DOHH2 (cell line): ENCODE data around the gene ETS1.

Experiments used
- H3F3A ChIP-seq: fragments of 200-600 bp; sonication (generic), shearing (Covaris generic); 2 replicates; pipeline ENCODE4 v1.6.0; 2016; ENCODE audit warnings: antibody characterized with exemption, mild to moderate bottlenecking; ENCODE audit not compliant: control insufficient read depth, insufficient read depth
- H3K27ac ChIP-seq: fragments of 200-600 bp; sonication (generic); 2 replicates; pipeline ENCODE4 v1.5.1; 2014; ENCODE audit warnings: low read depth, mild to moderate bottlenecking, low read length, moderate library complexity
- H3K27me3 ChIP-seq: fragments of 200-600 bp; sonication (generic); 2 replicates; pipeline ENCODE4 v1.6.1; 2014; ENCODE audit warnings: mild to moderate bottlenecking, low read length, mixed read lengths; ENCODE audit not compliant: control insufficient read depth
- H3K36me3 ChIP-seq: fragments of 200-600 bp; sonication (generic); 2 replicates; pipeline ENCODE4 v1.6.1; 2014; ENCODE audit warnings: mild to moderate bottlenecking, low read length, moderate library complexity, mixed read lengths; ENCODE audit not compliant: control insufficient read depth
- H3K4me1 ChIP-seq: fragments of 200-600 bp; sonication (generic); 2 replicates; pipeline ENCODE4 v1.6.1; 2014; ENCODE audit warnings: mild to moderate bottlenecking, low read length, mixed read lengths; ENCODE audit not compliant: control insufficient read depth
- H3K4me2 ChIP-seq: fragments of 200-600 bp; sonication (generic); 2 replicates; pipeline ENCODE4 v1.6.0; 2014; ENCODE audit warnings: mild to moderate bottlenecking, low read length, moderate library complexity
- H3K4me3 ChIP-seq: fragments of 200-600 bp; sonication (generic); 2 replicates; pipeline ENCODE4 v1.5.1; 2014; ENCODE audit warnings: mild to moderate bottlenecking, low read length, mixed read lengths
- H3K79me2 ChIP-seq: fragments of 200-600 bp; sonication (generic); 2 replicates; pipeline ENCODE4 v1.6.1; 2014; ENCODE audit warnings: mild to moderate bottlenecking, low read length, mixed read lengths; ENCODE audit not compliant: control insufficient read depth
- H3K9me2 ChIP-seq: fragments of 200-600 bp; sonication (generic); replicated peaks from 2 replicates; pipeline ENCODE4 v1.6.1; 2014; ENCODE audit warnings: mild to moderate bottlenecking, low read length, mixed read lengths; ENCODE audit not compliant: control insufficient read depth
- H3K9me3 ChIP-seq: fragments of 200-600 bp; sonication (generic); 2 replicates; pipeline ENCODE4 v1.6.1; 2014; ENCODE audit warnings: antibody characterized with exemption, low read length, mixed read lengths; ENCODE audit not compliant: control insufficient read depth, insufficient read depth
- H4K20me1 ChIP-seq: fragments of 200-600 bp; sonication (generic); 2 replicates; pipeline ENCODE4 v1.6.0; 2014; ENCODE audit warnings: low read depth, mild to moderate bottlenecking, antibody characterized with exemption, low read length, moderate library complexity; ENCODE audit not compliant: control insufficient read depth, insufficient read depth
- CTCF ChIP-seq: fragments of 200-600 bp; sonication (generic); IDR thresholded peaks from one replicate; pipeline ENCODE4 v1.5.1; 2014; ENCODE audit warnings: antibody characterized with exemption, mild to moderate bottlenecking, low read depth, low read length; ENCODE audit not compliant: poor library complexity, severe bottlenecking
- EZH2phosphoT487 ChIP-seq: fragments of 200-600 bp; sonication (generic); IDR thresholded peaks from 2 replicates; pipeline ENCODE4 v1.6.1; 2017; ENCODE audit warnings: borderline replicate concordance, mild to moderate bottlenecking, antibody characterized with exemption, low read length, moderate library complexity, mixed read lengths

Gene ETS1

GRCh38 chr11:128481135-128481534 is 106.2 kb downstream of the ETS1 start:
- H3F3A ChIP-seq, result peaks cover 77% of the 10 kb centered on the region
- H3K27me3 ChIP-seq, result no peaks in the 10 kb centered on the region
- no peaks in the 10 kb centered on the region for H3K9me2 ChIP-seq
- H3K27ac ChIP-seq, result peak overlapping the region; percentile 93
- peaks cover 98% of the 10 kb centered on the region for H3K36me3 ChIP-seq
- TF ChIP-seq EZH2phosphoT487 (no peak), CTCF (no peak)
- no peaks in the 10 kb centered on the region for H3K9me3 ChIP-seq
- H3K79me2 ChIP-seq, result peaks cover 96% of the 10 kb centered on the region
- H4K20me1 ChIP-seq, result 0 out of 2 replicates have a peak, but pooled peaks cover 11% of the 10 kb centered on the region
- no peak overlapping the region for H3K4me3 ChIP-seq
- peaks cover 100% of the 10 kb centered on the region for H3K4me1 ChIP-seq
- H3K4me2 ChIP-seq, result peak overlapping the region; percentile 91

- H3K9me3 ChIP-seq, result no peaks in the 10 kb centered on the region
- H4K20me1 ChIP-seq, result 0 out of 2 replicates have a peak, but pooled peaks cover 11% of the 10 kb centered on the region
- peaks cover 80% of the 10 kb centered on the region for H3F3A ChIP-seq
- peaks cover 96% of the 10 kb centered on the region for H3K79me2 ChIP-seq
- TF ChIP-seq CTCF (no peak), EZH2phosphoT487 (no peak)
- no peak overlapping the region for H3K4me3 ChIP-seq
- H3K4me2 ChIP-seq, result peak overlapping the region; percentile 91
- peaks cover 98% of the 10 kb centered on the region for H3K36me3 ChIP-seq
- H3K4me1 ChIP-seq, result peaks cover 100% of the 10 kb centered on the region
- no peaks in the 10 kb centered on the region for H3K9me2 ChIP-seq
- peak overlapping the region; percentile 93 for H3K27ac ChIP-seq
- H3K27me3 ChIP-seq, result no peaks in the 10 kb centered on the region
Observed at GRCh38 chr11:128480665-128481064, 106.7 kb downstream of the ETS1 start.

DNA sequence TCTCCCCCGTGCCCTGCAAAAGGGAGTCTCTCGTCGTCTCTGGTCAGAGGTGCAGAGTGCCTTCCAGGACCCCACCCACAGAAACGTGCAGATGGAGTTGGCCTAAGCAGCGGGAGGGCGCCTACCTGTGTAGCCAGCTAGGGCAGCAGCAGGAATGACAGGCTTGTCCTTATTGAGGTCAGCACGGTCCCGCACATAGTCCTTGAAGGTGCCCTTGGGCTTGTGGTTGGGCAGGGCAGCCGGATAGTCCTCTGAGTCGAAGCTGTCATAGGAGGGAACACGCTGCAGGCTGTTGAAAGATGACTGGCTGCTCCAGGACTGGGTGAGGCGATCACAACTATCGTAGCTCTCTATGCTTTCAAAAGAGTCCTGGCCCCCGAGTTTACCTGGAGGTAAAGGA is 107.3 kb downstream of the ETS1 start:
- no peaks in the 10 kb centered on the region for H3K9me3 ChIP-seq
- peaks cover 82% of the 10 kb centered on the region for H3F3A ChIP-seq
- peak overlapping the region; percentile 93 for H3K27ac ChIP-seq
- no peak for TF ChIP-seq EZH2phosphoT487
- TF ChIP-seq CTCF, result no peak
- 0 out of 2 replicates have a peak, but pooled peaks cover 11% of the 10 kb centered on the region for H4K20me1 ChIP-seq
- peaks cover 95% of the 10 kb centered on the region for H3K79me2 ChIP-seq
- H3K9me2 ChIP-seq, result no peaks in the 10 kb centered on the region
- no peaks in the 10 kb centered on the region for H3K27me3 ChIP-seq
- peaks cover 100% of the 10 kb centered on the region for H3K4me1 ChIP-seq
- H3K4me2 ChIP-seq, result peak overlapping the region; percentile 91
- H3K4me3 ChIP-seq, result peak overlapping the region; percentile 56
- peaks cover 96% of the 10 kb centered on the region for H3K36me3 ChIP-seq
